ENCODE data around the gene C10orf90. TPM values are rescaled to one million over a fixed set of nuclear protein-coding genes. Genes with fewer than 3 reads are reported as not detected.

Gene C10orf90
- total RNA-seq, 3 donors from 2014 or later (not counting 1 experiment from before 2014, with no cell fraction given), result not detected

- 77% methylated on average over 1 of the region's 2 CpGs for WGBS (ENCODE audit: insufficient coverage)
- Histone ChIP-seq H3K27ac (ENCODE audit: low read length) (no peak overlapping the region), H3K4me1 (ENCODE audit: control insufficient read depth, insufficient read depth, low read length) (no peaks in the 10 kb centered on the region), H3K27me3 (ENCODE audit: control insufficient read depth, insufficient read depth, low read length) (no peaks in the 10 kb centered on the region), H3K9me3 (ENCODE audit: control insufficient read depth, insufficient read depth, low read length) (no peaks in the 10 kb centered on the region), H3K4me3 (ENCODE audit: low read length) (no peak overlapping the region), H3K36me3 (ENCODE audit: control insufficient read depth, insufficient read depth, low read length) (no peaks in the 10 kb centered on the region)
- ATAC-seq, result no peak
- no peak for DNase-seq
- Mint-ChIP-seq H3K27ac (no peak overlapping the region), H3K27me3 (ENCODE audit: low read depth in 2 of 2) (peaks cover 4 to 14% of the 10 kb centered on the region in 2 donors), H3K36me3 (no peaks in the 10 kb centered on the region), H3K9me3 (no peaks in the 10 kb centered on the region), H3K4me3 (no peak overlapping the region), H3K4me1 (no peaks in the 10 kb centered on the region)
- TF ChIP-seq CTCF (IDR thresholded peaks at IDR 0.05), result no peak
- intact Hi-C loops (cut with micrococcal nuclease), result no loop called here
Measured at GRCh38 chr10:126497672-126498071, 172.8 kb downstream of the C10orf90 start.

- ATAC-seq, result no peak
- no peaks in the 10 kb centered on the region for H3K9me3 ChIP-seq (ENCODE audit: control insufficient read depth, insufficient read depth, low read length)
- no peak overlapping the region for H3K27ac ChIP-seq (ENCODE audit: low read length)
- H3K9me3 Mint-ChIP-seq, result no peaks in the 10 kb centered on the region
- no peaks in the 10 kb centered on the region for H3K4me1 ChIP-seq (ENCODE audit: control insufficient read depth, insufficient read depth, low read length)
- 85% methylated on average over 16 of the region's 16 CpGs for WGBS (ENCODE audit: insufficient coverage)
- intact Hi-C loops (cut with micrococcal nuclease), result no loop called here
- no peaks in the 10 kb centered on the region for H3K36me3 Mint-ChIP-seq
- H3K27ac Mint-ChIP-seq, result no peak overlapping the region
- no peak overlapping the region for H3K4me3 Mint-ChIP-seq
- no peaks in the 10 kb centered on the region for H3K27me3 ChIP-seq (ENCODE audit: control insufficient read depth, insufficient read depth, low read length)
- no peaks in the 10 kb centered on the region for H3K36me3 ChIP-seq (ENCODE audit: control insufficient read depth, insufficient read depth, low read length)
- H3K27me3 Mint-ChIP-seq (ENCODE audit: low read depth in 2 of 2), result peaks cover 4 to 14% of the 10 kb centered on the region in 2 donors
- no peak for DNase-seq
- H3K4me3 ChIP-seq (ENCODE audit: low read length), result no peak overlapping the region
- no peaks in the 10 kb centered on the region for H3K4me1 Mint-ChIP-seq
- no peak for TF ChIP-seq CTCF (IDR thresholded peaks at IDR 0.05)
Measured at GRCh38 chr10:126496771-126497545, 173.5 kb downstream of the C10orf90 start.

- WGBS (ENCODE audit: insufficient coverage), result 84% methylated on average over 5 of the region's 7 CpGs
- Mint-ChIP-seq H3K27ac (no peak overlapping the region), H3K36me3 (peaks cover 17% of the 10 kb centered on the region), H3K4me1 (no peaks in the 10 kb centered on the region), H3K4me3 (no peak overlapping the region), H3K9me3 (peaks cover 3 to 4% of the 10 kb centered on the region in 2 donors), H3K27me3 (ENCODE audit: low read depth in 2 of 2) (peaks cover 16 to 37% of the 10 kb centered on the region in 2 donors)
- intact Hi-C loops (cut with micrococcal nuclease), result no loop called here
- Histone ChIP-seq H3K4me3 (ENCODE audit: low read length) (no peak overlapping the region), H3K27ac (ENCODE audit: low read length) (no peak overlapping the region), H3K27me3 (ENCODE audit: control insufficient read depth, insufficient read depth, low read length) (peaks cover 2% of the 10 kb centered on the region), H3K36me3 (ENCODE audit: control insufficient read depth, insufficient read depth, low read length) (no peaks in the 10 kb centered on the region), H3K9me3 (ENCODE audit: control insufficient read depth, insufficient read depth, low read length) (no peaks in the 10 kb centered on the region), H3K4me1 (ENCODE audit: control insufficient read depth, insufficient read depth, low read length) (no peaks in the 10 kb centered on the region)
- no peak for TF ChIP-seq CTCF (IDR thresholded peaks at IDR 0.05)
- ATAC-seq (no peak), DNase-seq (no peak)
Measured at GRCh38 chr10:126491476-126491875, 179.0 kb downstream of the C10orf90 start.

GRCh38 chr10:126481181-126481580 lies 189.3 kb downstream of the C10orf90 start:
- intact Hi-C loops (cut with micrococcal nuclease), result no loop called here
- Histone ChIP-seq H3K27me3 (ENCODE audit: control insufficient read depth, insufficient read depth, low read length) (no peaks in the 10 kb centered on the region), H3K9me3 (ENCODE audit: control insufficient read depth, insufficient read depth, low read length) (no peaks in the 10 kb centered on the region), H3K27ac (ENCODE audit: low read length) (no peak overlapping the region), H3K36me3 (ENCODE audit: control insufficient read depth, insufficient read depth, low read length) (no peaks in the 10 kb centered on the region), H3K4me1 (ENCODE audit: control insufficient read depth, insufficient read depth, low read length) (no peaks in the 10 kb centered on the region), H3K4me3 (ENCODE audit: low read length) (no peak overlapping the region)
- Mint-ChIP-seq H3K4me1 (no peaks in the 10 kb centered on the region), H3K27ac (no peak overlapping the region), H3K9me3 (no peaks in the 10 kb centered on the region), H3K27me3 (ENCODE audit: low read depth in 2 of 2) (peaks cover 18 to 58% of the 10 kb centered on the region in 2 donors), H3K4me3 (no peak overlapping the region), H3K36me3 (no peaks in the 10 kb centered on the region)
- 73% methylated on average over 1 of the region's 1 CpG for WGBS (ENCODE audit: insufficient coverage)
- DNase-seq, result no peak
- ATAC-seq, result no peak
- TF ChIP-seq CTCF (IDR thresholded peaks at IDR 0.05), result no peak

All from natural killer cell (primary cell).